Measurements from ENCODE around the gene SBK2. TPM values are rescaled to one million over a fixed set of nuclear protein-coding genes. Genes with fewer than 3 reads are reported as not detected.

SBK2 gene
- total RNA-seq, 1 donor = not detected

- no peaks in the 10 kb centered on the region for H3K4me1 ChIP-seq (ENCODE audit: insufficient read depth, low read length)
- no peak overlapping the region for H3K4me3 ChIP-seq (ENCODE audit: low read length)
- no peaks in the 10 kb centered on the region for H3K9me3 ChIP-seq (ENCODE audit: low read depth, low read length)
- no peaks in the 10 kb centered on the region for H3K27me3 ChIP-seq (ENCODE audit: insufficient read depth, low read length)
Measured at GRCh38 chr19:55530996-55531395, 5.9 kb downstream of the SBK2 start.

GRCh38 chr19:55529636-55530234, 7.2 kb downstream of the SBK2 start:
- H3K27me3 ChIP-seq (ENCODE audit: insufficient read depth, low read length) = no peaks in the 10 kb centered on the region
- H3K9me3 ChIP-seq (ENCODE audit: low read depth, low read length) = no peaks in the 10 kb centered on the region
- H3K4me3 ChIP-seq (ENCODE audit: low read length) = no peak overlapping the region
- H3K4me1 ChIP-seq (ENCODE audit: insufficient read depth, low read length) = no peaks in the 10 kb centered on the region

- Histone ChIP-seq H3K4me3 (ENCODE audit: low read length) (no peak overlapping the region), H3K27me3 (ENCODE audit: insufficient read depth, low read length) (no peaks in the 10 kb centered on the region), H3K4me1 (ENCODE audit: insufficient read depth, low read length) (no peaks in the 10 kb centered on the region), H3K9me3 (ENCODE audit: low read depth, low read length) (no peaks in the 10 kb centered on the region)
Measured at GRCh38 chr19:55528030-55528803, 8.7 kb downstream of the SBK2 start.

GRCh38 chr19:55527197-55528029, 9.5 kb downstream of the SBK2 start:
- no peaks in the 10 kb centered on the region for H3K9me3 ChIP-seq (ENCODE audit: low read depth, low read length)

GRCh38 chr19:55526216-55527196, 10.4 kb downstream of the SBK2 start:
- Histone ChIP-seq H3K27me3 (ENCODE audit: insufficient read depth, low read length) (no peaks in the 10 kb centered on the region), H3K4me3 (ENCODE audit: low read length) (no peak overlapping the region), H3K9me3 (ENCODE audit: low read depth, low read length) (no peaks in the 10 kb centered on the region), H3K4me1 (ENCODE audit: insufficient read depth, low read length) (no peaks in the 10 kb centered on the region)

More at GRCh38 chr19:55527197-55528029, 9.5 kb downstream of the SBK2 start:
- no peak overlapping the region for H3K4me3 ChIP-seq (ENCODE audit: low read length)
- no peaks in the 10 kb centered on the region for H3K4me1 ChIP-seq (ENCODE audit: insufficient read depth, low read length)
- H3K27me3 ChIP-seq (ENCODE audit: insufficient read depth, low read length) = no peaks in the 10 kb centered on the region

GRCh38 chr19:55525289-55526101, 11.4 kb downstream of the SBK2 start:
- Histone ChIP-seq H3K4me1 (ENCODE audit: insufficient read depth, low read length) (no peaks in the 10 kb centered on the region), H3K27me3 (ENCODE audit: insufficient read depth, low read length) (no peaks in the 10 kb centered on the region)

GRCh38 chr19:55520691-55521292, 16.1 kb downstream of the SBK2 start:
- H3K9me3 ChIP-seq (ENCODE audit: low read depth, low read length) = no peaks in the 10 kb centered on the region
- H3K4me1 ChIP-seq (ENCODE audit: insufficient read depth, low read length) = peaks cover 5% of the 10 kb centered on the region
- no peaks in the 10 kb centered on the region for H3K27me3 ChIP-seq (ENCODE audit: insufficient read depth, low read length)
- H3K4me3 ChIP-seq (ENCODE audit: low read length) = no peak overlapping the region

More at GRCh38 chr19:55525289-55526101, 11.4 kb downstream of the SBK2 start:
- H3K4me3 ChIP-seq (ENCODE audit: low read length) = no peak overlapping the region
- no peaks in the 10 kb centered on the region for H3K9me3 ChIP-seq (ENCODE audit: low read depth, low read length)

- peaks cover 5% of the 10 kb centered on the region for H3K4me1 ChIP-seq (ENCODE audit: insufficient read depth, low read length)
- no peaks in the 10 kb centered on the region for H3K27me3 ChIP-seq (ENCODE audit: insufficient read depth, low read length)
- no peaks in the 10 kb centered on the region for H3K9me3 ChIP-seq (ENCODE audit: low read depth, low read length)
- H3K4me3 ChIP-seq (ENCODE audit: low read length) = no peak overlapping the region
Measured at GRCh38 chr19:55519451-55520311, 17.3 kb downstream of the SBK2 start.

- peaks cover 5% of the 10 kb centered on the region for H3K4me1 ChIP-seq (ENCODE audit: insufficient read depth, low read length)
- H3K27me3 ChIP-seq (ENCODE audit: insufficient read depth, low read length) = no peaks in the 10 kb centered on the region
- H3K9me3 ChIP-seq (ENCODE audit: low read depth, low read length) = no peaks in the 10 kb centered on the region
- H3K4me3 ChIP-seq (ENCODE audit: low read length) = peak overlapping the region; percentile 24
Measured at GRCh38 chr19:55516878-55517620, 19.9 kb downstream of the SBK2 start.

- H3K9me3 ChIP-seq (ENCODE audit: low read depth, low read length) = no peaks in the 10 kb centered on the region
- H3K4me3 ChIP-seq (ENCODE audit: low read length) = no peak overlapping the region
- no peaks in the 10 kb centered on the region for H3K27me3 ChIP-seq (ENCODE audit: insufficient read depth, low read length)
- H3K4me1 ChIP-seq (ENCODE audit: insufficient read depth, low read length) = peaks cover 6% of the 10 kb centered on the region
Measured at GRCh38 chr19:55508120-55508519, 28.8 kb downstream of the SBK2 start.

- Histone ChIP-seq H3K9me3 (ENCODE audit: low read depth, low read length) (no peaks in the 10 kb centered on the region), H3K4me3 (ENCODE audit: low read length) (no peak overlapping the region), H3K27me3 (ENCODE audit: insufficient read depth, low read length) (no peaks in the 10 kb centered on the region), H3K4me1 (ENCODE audit: insufficient read depth, low read length) (peaks cover 7% of the 10 kb centered on the region)
Measured at GRCh38 chr19:55504981-55505380, 32.0 kb downstream of the SBK2 start.

GRCh38 chr19:55504252-55504603, 32.7 kb downstream of the SBK2 start:
- Histone ChIP-seq H3K27me3 (ENCODE audit: insufficient read depth, low read length) (no peaks in the 10 kb centered on the region), H3K4me1 (ENCODE audit: insufficient read depth, low read length) (peaks cover 7% of the 10 kb centered on the region), H3K4me3 (ENCODE audit: low read length) (peak overlapping the region; percentile 47), H3K9me3 (ENCODE audit: low read depth, low read length) (no peaks in the 10 kb centered on the region)

Data from mononuclear cell (primary cell).